Astrocyte (in vitro differentiated cells and primary cell): ENCODE results near the gene FAM120AOS.

ENCODE experiments used
- EZH2 ChIP-seq: IDR thresholded peaks from 2 replicates; pipeline ENCODE4 v1.6.1; 2012; ENCODE audit warnings: mild to moderate bottlenecking, low read length, inconsistent platforms; ENCODE audit not compliant: insufficient read depth
- TF ChIP-seq, protein P1 (sequence below): IDR thresholded peaks from 2 replicates; pipeline ENCODE4 v1.5.1; 2011; ENCODE audit warnings: low read depth, mild to moderate bottlenecking, inconsistent platforms, low read length, moderate library complexity; ENCODE audit not compliant: insufficient read depth

DNA sequence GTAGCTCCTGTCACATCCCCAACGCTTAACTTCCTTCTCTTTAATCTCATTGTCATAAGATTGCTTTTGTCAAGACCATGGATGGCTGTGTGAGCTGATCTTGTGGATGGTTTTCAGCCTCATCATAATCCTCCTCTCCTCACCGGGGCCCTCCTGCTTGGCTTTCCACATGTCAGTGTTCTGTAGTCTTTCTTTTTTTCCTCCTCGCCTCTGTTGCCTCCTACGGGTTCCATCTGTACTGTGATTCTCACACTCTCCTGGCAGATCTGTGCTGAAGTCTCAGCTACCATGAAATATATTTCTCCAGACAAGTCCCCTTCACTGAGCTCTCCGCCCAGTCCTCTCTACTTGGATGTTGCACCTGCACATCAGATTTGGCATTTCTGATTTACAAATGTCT is 34.9 kb upstream of the FAM120AOS start:
- TF ChIP-seq EZH2 = no peak
- TF ChIP-seq, protein P1, sequence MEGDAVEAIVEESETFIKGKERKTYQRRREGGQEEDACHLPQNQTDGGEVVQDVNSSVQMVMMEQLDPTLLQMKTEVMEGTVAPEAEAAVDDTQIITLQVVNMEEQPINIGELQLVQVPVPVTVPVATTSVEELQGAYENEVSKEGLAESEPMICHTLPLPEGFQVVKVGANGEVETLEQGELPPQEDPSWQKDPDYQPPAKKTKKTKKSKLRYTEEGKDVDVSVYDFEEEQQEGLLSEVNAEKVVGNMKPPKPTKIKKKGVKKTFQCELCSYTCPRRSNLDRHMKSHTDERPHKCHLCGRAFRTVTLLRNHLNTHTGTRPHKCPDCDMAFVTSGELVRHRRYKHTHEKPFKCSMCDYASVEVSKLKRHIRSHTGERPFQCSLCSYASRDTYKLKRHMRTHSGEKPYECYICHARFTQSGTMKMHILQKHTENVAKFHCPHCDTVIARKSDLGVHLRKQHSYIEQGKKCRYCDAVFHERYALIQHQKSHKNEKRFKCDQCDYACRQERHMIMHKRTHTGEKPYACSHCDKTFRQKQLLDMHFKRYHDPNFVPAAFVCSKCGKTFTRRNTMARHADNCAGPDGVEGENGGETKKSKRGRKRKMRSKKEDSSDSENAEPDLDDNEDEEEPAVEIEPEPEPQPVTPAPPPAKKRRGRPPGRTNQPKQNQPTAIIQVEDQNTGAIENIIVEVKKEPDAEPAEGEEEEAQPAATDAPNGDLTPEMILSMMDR = no peak
